HepG2 (cell line): ENCODE data around the gene CRADD. TPM values are rescaled to one million over a fixed set of nuclear protein-coding genes. Genes with fewer than 3 reads are reported as not detected.
A peak's percentile ranks its signal among the peaks of the same experiment; 100 is the strongest.

Source experiments
- ATAC-seq: fragments of 200-7000 bp; cut with Tn5 transposase; 3 replicates; pipeline ENCODE4 v1.9.1; 2020; ENCODE audit warnings: mild to moderate bottlenecking, moderate library complexity
- BruUV-seq: library from RNA; stranded (reverse); fragments of 400-500 nt; replicated peaks from 2 replicates; lab custom pipeline; 2021; lab: Mats Ljungman, UMichigan
- CTCF ChIA-PET: fragments of 300-600 bp; formaldehyde crosslinking; extraction: SDS; loops from one replicate; lab custom pipeline; 2021; ENCODE audit warnings: low total read pairs, inconsistent platforms, low intra/inter-chr PET ratio; lab: Yijun Ruan, JAX
- POLR2A ChIA-PET: fragments of 350-600 bp; sonication (Branson Sonifier 250); formaldehyde crosslinking; loops from one replicate; lab custom pipeline; 2020; ENCODE audit warnings: antibody characterized with exemption, inconsistent platforms; lab: Yijun Ruan, JAX
- DNase-seq: peaks from one replicate; pipeline ENCODE4 v3.0.0-alpha.2; 2015; ENCODE audit warnings: low spot score
- FAIRE-seq: peaks from 3 replicates; lab custom pipeline; 2011; peaks lifted over from hg19 to GRCh38; lab: Jason Lieb, UNC
- H2AFZ ChIP-seq: one replicate; pipeline ENCODE4 v1.6.1; 2011; ENCODE audit warnings: low read length, inconsistent platforms
- H3K27ac ChIP-seq: fragments of 300-600 bp; 3 replicates; pipeline ENCODE4 v1.8.0; 2011; ENCODE audit warnings: mixed run types, mild to moderate bottlenecking, mixed read lengths, low read length, inconsistent platforms; ENCODE audit not compliant: insufficient read depth; ENCODE audit errors: extremely low read length
- H3K27me3 ChIP-seq, 2 experiments: fragments of 200-600 bp in 1 of 2; 2 replicates in 1 of 2; 3 replicates in 1 of 2; pipeline versions ENCODE4 v1.6.0 to v1.8.0; 2011; ENCODE audit warnings: low read length in 2 of 2, mild to moderate bottlenecking in 2 of 2, moderate library complexity in 2 of 2, inconsistent platforms in 1 of 2; ENCODE audit not compliant: insufficient read depth in 2 of 2, control insufficient read depth in 1 of 2
- H3K36me3 ChIP-seq, 2 experiments: fragments of 200-600 bp in 1 of 2; replicated peaks in 1 of 2; 2 replicates in 1 of 2; 3 replicates in 1 of 2; pipeline versions ENCODE4 v1.5.1 to v1.8.0; 2011; ENCODE audit warnings: low read length in 2 of 2, inconsistent platforms in 1 of 2; ENCODE audit not compliant: insufficient read depth in 2 of 2, control insufficient read depth in 1 of 2
- H3K4me1 ChIP-seq: 2 replicates; pipeline ENCODE4 v1.5.1; 2012; ENCODE audit warnings: low read length, inconsistent platforms; ENCODE audit not compliant: insufficient read depth
- H3K4me2 ChIP-seq: 2 replicates; pipeline ENCODE4 v1.6.0; 2011; ENCODE audit warnings: low read depth, low read length, inconsistent platforms
- H3K4me3 ChIP-seq, 3 experiments: fragments of 200-600 bp in 1 of 3; sonication (generic), shearing (Covaris generic) in 1 of 3; replicated peaks in 1 of 3; 2 replicates each; pipeline ENCODE4 v1.5.1; 2011 to 2016; ENCODE audit warnings: low read length in 3 of 3, inconsistent platforms in 2 of 3, low read depth in 2 of 3, mild to moderate bottlenecking in 2 of 3, control low read depth in 1 of 3, mixed read lengths in 1 of 3; ENCODE audit not compliant: insufficient read depth in 1 of 3
- H3K79me2 ChIP-seq: one replicate; pipeline ENCODE4 v1.6.1; 2011; ENCODE audit warnings: low read length, inconsistent platforms; ENCODE audit not compliant: insufficient read depth
- H3K9ac ChIP-seq: 2 replicates; pipeline ENCODE4 v1.6.0; 2011; ENCODE audit warnings: mild to moderate bottlenecking, low read depth, low read length, inconsistent platforms; ENCODE audit not compliant: insufficient read depth
- H3K9me3 ChIP-seq: 2 replicates; pipeline ENCODE4 v1.5.1; 2012; ENCODE audit warnings: mild to moderate bottlenecking, low read length
- H4K20me1 ChIP-seq: 2 replicates; pipeline ENCODE4 v1.6.0; 2011; ENCODE audit warnings: inconsistent platforms, mild to moderate bottlenecking, low read length, moderate library complexity; ENCODE audit not compliant: insufficient read depth
- CEBPB ChIP-seq: IDR thresholded peaks from 2 replicates; pipeline ENCODE4 v1.6.1; 2011; ENCODE audit warnings: low read depth, low read length, improper control_type of control experiment, borderline replicate concordance
- CEBPG ChIP-seq: IDR thresholded peaks from 2 replicates; pipeline ENCODE4 v1.6.1; 2016
- FOXP1 ChIP-seq, 2 experiments: fragments of 450-650 bp in 1 of 2; IDR thresholded peaks; 2 replicates each; pipeline ENCODE4 v1.6.1; 2017 to 2018; ENCODE audit warnings: antibody characterized with exemption in 1 of 2
- REST ChIP-seq, 2 experiments: IDR thresholded peaks; 2 replicates each; pipeline ENCODE4 v1.6.1; 2011 to 2012; ENCODE audit warnings: low read length in 2 of 2, borderline replicate concordance in 1 of 2, low read depth in 1 of 2, mild to moderate bottlenecking in 1 of 2, moderate library complexity in 1 of 2
- TBX2 ChIP-seq: sonication (generic); formaldehyde crosslinking; IDR thresholded peaks from 2 replicates; pipeline ENCODE4 v1.5.0; 2020; ENCODE audit warnings: missing genetic modification reagents, mild to moderate bottlenecking, borderline replicate concordance
- TCF7 ChIP-seq: sonication (generic); IDR thresholded peaks from 2 replicates; pipeline ENCODE4 v1.6.1; 2016; ENCODE audit warnings: antibody characterized with exemption, low read depth
- ZBTB4 ChIP-seq: sonication (generic); formaldehyde crosslinking; IDR thresholded peaks from 2 replicates; pipeline ENCODE4 v1.4.0; 2020; ENCODE audit warnings: missing genetic modification reagents, mild to moderate bottlenecking, borderline replicate concordance
- ZNF136 ChIP-seq: sonication (generic); formaldehyde crosslinking; IDR thresholded peaks from 2 replicates; pipeline ENCODE4 v1.8.1; 2022; ENCODE audit warnings: low read depth, mild to moderate bottlenecking, moderate library complexity, missing genetic modification reagents
- ZNF280B ChIP-seq: sonication (generic); formaldehyde crosslinking; IDR thresholded peaks from 2 replicates; pipeline ENCODE4 v1.5.0; 2020; ENCODE audit warnings: missing genetic modification reagents, mild to moderate bottlenecking, borderline replicate concordance
- ZNF432 ChIP-seq: sonication (generic); formaldehyde crosslinking; IDR thresholded peaks from 2 replicates; pipeline ENCODE4 v1.5.0; 2020; ENCODE audit warnings: missing genetic modification reagents, mild to moderate bottlenecking, borderline replicate concordance
- ZNF616 ChIP-seq: sonication (generic); formaldehyde crosslinking; IDR thresholded peaks from 2 replicates; pipeline ENCODE4 v1.5.0; 2020; ENCODE audit warnings: low read depth, mild to moderate bottlenecking, missing genetic modification reagents
- ZSCAN22 ChIP-seq: sonication (generic); formaldehyde crosslinking; IDR thresholded peaks from 2 replicates; pipeline ENCODE4 v1.4.0; 2020; ENCODE audit warnings: mild to moderate bottlenecking, missing genetic modification reagents
- WGBS: methylation state at CpG from one replicate; pipeline ENCODE4 v1.1.6; 2017; ENCODE audit warnings: low lambda C conversion rate; 5-methylcytosine and 5-hydroxymethylcytosine counted together
- in situ Hi-C: cut with HindIII; loops from 2 replicates; pipeline ENCODE4 v1.10.0; 2017; ENCODE audit warnings: low pct_unique_long_range_greater_than_20kb; ENCODE audit not compliant: extremely low pct_ligation_motif_present
- intact Hi-C: fragments of 100-400 bp; cut with micrococcal nuclease; formaldehyde crosslinking; loops from one replicate; pipeline ENCODE4 v1.10.0; 2022; ENCODE audit not compliant: unreplicated experiment
- polyA plus RNA-seq, 8 experiments: library from polyadenylated mRNA; depleted of rRNA in 3 of 8; stranded (reverse) in 7 of 8; unstranded in 1 of 8; fragments of >200 nt; fragmentation: Illumina TruSeq in 4 of 8; extraction: Trizol in 4 of 8; gene quantifications; 2 replicates each; pipeline versions ENCODE4 v1.2.1 to v1.2.3, GENCODE V29; 2011 to 2016; ENCODE audit warnings: low read depth in 4 of 8, missing spikeins in 1 of 8, mixed read lengths in 1 of 8; ENCODE audit not compliant: insufficient read depth in 1 of 8
- total RNA-seq, 5 experiments: library from RNA; depleted of rRNA; stranded (reverse); fragments of >200 nt; fragmentation: Illumina TruSeq; extraction: Trizol; gene quantifications; 2 replicates each; pipeline ENCODE4 v1.2.3, GENCODE V29; 2016; ENCODE audit warnings: low read depth in 1 of 5

The CRADD gene
- total and polyA plus RNA-seq, 2 of the 13 experiments (the other 11 are each of a cell fraction or from before 2014, with no cell fraction given): 12.4 to 18.8 TPM

- no peak for TF ChIP-seq ZNF280B (CRISPR knock-in tag)
- TF ChIP-seq ZNF432 (CRISPR knock-in tag): no peak
- peak; percentile 45; the same call in 1 of the 2 replicates for TF ChIP-seq TBX2 (CRISPR knock-in tag)
- peak; percentile 70; the same call in 1 of the 2 replicates for TF ChIP-seq FOXP1 (IDR thresholded peaks at IDR 0.05)
- TF ChIP-seq FOXP1 (CRISPR knock-in tag; IDR thresholded peaks at IDR 0.05): peak; percentile 93
- TF ChIP-seq ZNF136: no peak
- TF ChIP-seq TCF7: peak; percentile 72
- TF ChIP-seq ZNF616: no peak
Observed at GRCh38 chr12:93727911-93728310, 50.7 kb downstream of the CRADD start (continued).

GRCh38 chr12:93729934-93730333 is 52.8 kb downstream of the CRADD start:
- POLR2A ChIA-PET: no interaction called here
- in situ Hi-C loops: no loop called here
- H3K79me2 ChIP-seq: no peaks in the 10 kb centered on the region
- ATAC-seq (no peak), DNase-seq (no peak), FAIRE-seq (no peak)
- 91% methylated on average over 3 of the region's 3 CpGs for WGBS
- TF ChIP-seq ZSCAN22 (CRISPR knock-in tag) (no peak), CEBPB (peak; percentile 31; the same call in 1 of the 2 replicates), ZBTB4 (CRISPR knock-in tag) (no peak), CEBPG (CRISPR knock-in tag) (peak; percentile 32; the same call in 1 of the 2 replicates), REST (IDR thresholded peaks at IDR 0.05; ENCODE audit: borderline replicate concordance in 1 of 2, low read depth in 1 of 2, low read length in 2 of 2) (no peak)
- CTCF ChIA-PET: no interaction called here
- no TSS peak for BruUV-seq
- no peak overlapping the region for H2AFZ ChIP-seq
- H4K20me1 ChIP-seq: no peaks in the 10 kb centered on the region
- no peak overlapping the region for H3K9ac ChIP-seq
- H3K27ac ChIP-seq: peak overlapping the region; percentile 15
- no peaks in the 10 kb centered on the region for H3K27me3 ChIP-seq
- no peak overlapping the region for H3K4me3 ChIP-seq
- peaks cover 35% of the 10 kb centered on the region for H3K4me1 ChIP-seq
- H3K9me3 ChIP-seq: no peaks in the 10 kb centered on the region
- intact Hi-C loops: no loop called here
- no peaks in the 10 kb centered on the region for H3K36me3 ChIP-seq
- H3K4me2 ChIP-seq: no peak overlapping the region
